OCI-LY1 (cell line): Measurements from ENCODE around the gene TMEM121.

Experiments
- EZH2 ChIP-seq: fragments of 200-600 bp; sonication (generic), shearing (Covaris generic); IDR thresholded peaks from 2 replicates; pipeline ENCODE4 v1.8.0; 2017; ENCODE audit warnings: borderline replicate concordance, mixed run types, mild to moderate bottlenecking, antibody characterized with exemption, low read length, moderate library complexity, mixed read lengths
- TF ChIP-seq, protein P1 (sequence below): fragments of 200-600 bp; sonication (generic), shearing (Covaris generic); IDR thresholded peaks from 2 replicates; pipeline ENCODE4 v1.5.1; 2017; ENCODE audit warnings: mild to moderate bottlenecking, antibody characterized with exemption, low read length, moderate library complexity, mixed read lengths

- TF ChIP-seq, protein P1, sequence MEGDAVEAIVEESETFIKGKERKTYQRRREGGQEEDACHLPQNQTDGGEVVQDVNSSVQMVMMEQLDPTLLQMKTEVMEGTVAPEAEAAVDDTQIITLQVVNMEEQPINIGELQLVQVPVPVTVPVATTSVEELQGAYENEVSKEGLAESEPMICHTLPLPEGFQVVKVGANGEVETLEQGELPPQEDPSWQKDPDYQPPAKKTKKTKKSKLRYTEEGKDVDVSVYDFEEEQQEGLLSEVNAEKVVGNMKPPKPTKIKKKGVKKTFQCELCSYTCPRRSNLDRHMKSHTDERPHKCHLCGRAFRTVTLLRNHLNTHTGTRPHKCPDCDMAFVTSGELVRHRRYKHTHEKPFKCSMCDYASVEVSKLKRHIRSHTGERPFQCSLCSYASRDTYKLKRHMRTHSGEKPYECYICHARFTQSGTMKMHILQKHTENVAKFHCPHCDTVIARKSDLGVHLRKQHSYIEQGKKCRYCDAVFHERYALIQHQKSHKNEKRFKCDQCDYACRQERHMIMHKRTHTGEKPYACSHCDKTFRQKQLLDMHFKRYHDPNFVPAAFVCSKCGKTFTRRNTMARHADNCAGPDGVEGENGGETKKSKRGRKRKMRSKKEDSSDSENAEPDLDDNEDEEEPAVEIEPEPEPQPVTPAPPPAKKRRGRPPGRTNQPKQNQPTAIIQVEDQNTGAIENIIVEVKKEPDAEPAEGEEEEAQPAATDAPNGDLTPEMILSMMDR = no peak
- TF ChIP-seq EZH2 = no peak
Observed at GRCh38 chr14:105495101-105495989, 31.0 kb upstream of the TMEM121 start.
